Right cardiac atrium (tissue), 5 donors: Measurements from ENCODE around the gene ENO1. TPM values are rescaled to one million over a fixed set of nuclear protein-coding genes. Genes with fewer than 3 reads are reported as not detected.
"Not testable (repeated sequence)": the region's sequence is repeated elsewhere in the genome, so short reads cannot be mapped to it uniquely, and the experiment has no call there.

ENCODE experiments used
- ATAC-seq, 2 donors: fragments of 200-7000 bp; cut with Tn5 transposase; one replicate each; pipeline versions ENCODE4 v1.8.0 to v1.9.1; 2020; ENCODE audit warnings: moderate library complexity in 2 of 2, mild to moderate bottlenecking in 1 of 2
- DNase-seq, 3 donors: peaks; one replicate each; pipeline ENCODE4 v3.0.0-alpha.2; 2020
- H3K27ac ChIP-seq: one replicate; pipeline ENCODE4 v1.5.1; 2013; ENCODE audit warnings: mild to moderate bottlenecking, low read length, control low read depth, moderate library complexity
- H3K27me3 ChIP-seq: one replicate; pipeline ENCODE4 v1.6.1; 2013; ENCODE audit not compliant: control insufficient read depth, insufficient read depth
- H3K4me1 ChIP-seq: one replicate; pipeline ENCODE4 v1.6.1; 2013; ENCODE audit warnings: low read length; ENCODE audit not compliant: control insufficient read depth, insufficient read depth
- H3K4me3 ChIP-seq: one replicate; pipeline ENCODE4 v1.5.1; 2013; ENCODE audit warnings: low read length, control low read depth
- H3K9me3 ChIP-seq: one replicate; pipeline ENCODE4 v1.6.1; 2013; ENCODE audit warnings: low read length; ENCODE audit not compliant: control insufficient read depth
- WGBS: extraction: QIAGEN DNeasy Blood & Tissue Kit; methylation state at CpG from one replicate; pipeline ENCODE4 v1.1.7; 2013; 5-methylcytosine and 5-hydroxymethylcytosine counted together
- intact Hi-C, 4 donors: fragments of 100-400 bp; cut with DNase I; formaldehyde crosslinking; loops; one replicate each; pipeline versions ENCODE4 v1.11.0 to v1.14.0; 2022 to 2023
- polyA plus RNA-seq: library from polyadenylated mRNA; stranded (reverse); fragments of 200-250 nt; gene quantifications from one replicate; pipeline ENCODE4 v1.2.3, GENCODE V29; 2013
- total RNA-seq, 4 donors: library from RNA; stranded (reverse); fragmentation: NEBNext Ultra II Directional; extraction: Animal tissue kit (Norgen Biotek cat#: 25700); gene quantifications; one replicate each; pipeline ENCODE4 v1.2.1, GENCODE V29; 2021
- donor health status: healthy with polysubstance abuse.
- donor health status: DM: no; HTN: yes; CAD: no.
- donor health status: DM: no; HTN: no; CAD: no.
- donor health status: DM: no; HTN: yes; CAD: no; lungs with severe emphysema.
- donor health status: DM: yes; HTN: yes; CAD: no.

The ENO1 gene
- total and polyA plus RNA-seq, 5 donors = 138 to 335 (median 205) TPM

- DNase-seq (peak in 2 of 3 donors; percentile 70), ATAC-seq (peak; percentile 41 to 49)
- WGBS = 15% methylated on average over 7 of the region's 7 CpGs
- Histone ChIP-seq H3K27me3 (no peaks in the 10 kb centered on the region), H3K27ac (no peak overlapping the region), H3K4me3 (no peak overlapping the region), H3K4me1 (peaks cover 11% of the 10 kb centered on the region), H3K9me3 (no peaks in the 10 kb centered on the region)
- intact Hi-C loops = loop anchor here (10.0 kb wide), 4 partner anchors 100 to 290 kb away; no protein-coding TSS in a partner anchor
Measured at GRCh38 chr1:8844501-8845006, 33.9 kb downstream of the ENO1 start.

GRCh38 chr1:8841395-8841794 is 37.1 kb downstream of the ENO1 start:
- no peak overlapping the region for H3K27ac ChIP-seq
- ATAC-seq = no peak
- no peak for DNase-seq
- intact Hi-C loops = loop anchor here (10.0 kb wide), 4 partner anchors 97 to 287 kb away; no protein-coding TSS in a partner anchor
- no peaks in the 10 kb centered on the region for H3K27me3 ChIP-seq
- WGBS = 80% methylated on average over 3 of the region's 3 CpGs
- no peaks in the 10 kb centered on the region for H3K9me3 ChIP-seq
- peaks cover 6% of the 10 kb centered on the region for H3K4me1 ChIP-seq
- no peak overlapping the region for H3K4me3 ChIP-seq

GRCh38 chr1:8839990-8840389 is 38.5 kb downstream of the ENO1 start:
- intact Hi-C loops = loop anchor here (10.0 kb wide), 4 partner anchors 95 to 285 kb away; no protein-coding TSS in a partner anchor

GRCh38 chr1:8835941-8836643 is 42.4 kb downstream of the ENO1 start:
- Histone ChIP-seq H3K27me3 (no peaks in the 10 kb centered on the region), H3K4me1 (no peaks in the 10 kb centered on the region), H3K9me3 (no peaks in the 10 kb centered on the region), H3K4me3 (no peak overlapping the region), H3K27ac (no peak overlapping the region)
- WGBS = 74% methylated on average over 14 of the region's 14 CpGs
- ATAC-seq = no peak
- intact Hi-C loops = no loop called here
- no peak for DNase-seq

More at GRCh38 chr1:8839990-8840389, 38.5 kb downstream of the ENO1 start:
- Histone ChIP-seq H3K27ac (no peak overlapping the region), H3K9me3 (no peaks in the 10 kb centered on the region), H3K27me3 (no peaks in the 10 kb centered on the region), H3K4me3 (no peak overlapping the region), H3K4me1 (peaks cover 2% of the 10 kb centered on the region)
- DNase-seq (no peak), ATAC-seq (no peak)
- 96% methylated on average over 7 of the region's 7 CpGs for WGBS

- ATAC-seq (no peak), DNase-seq (no peak)
- no peak overlapping the region for H3K27ac ChIP-seq
- 49% methylated on average over 4 of the region's 4 CpGs for WGBS
- H3K4me3 ChIP-seq = no peak overlapping the region
- H3K9me3 ChIP-seq = no peaks in the 10 kb centered on the region
- intact Hi-C loops = no loop called here
- H3K4me1 ChIP-seq = no peaks in the 10 kb centered on the region
- H3K27me3 ChIP-seq = no peaks in the 10 kb centered on the region
Measured at GRCh38 chr1:8831340-8831739, 47.1 kb downstream of the ENO1 start.

GRCh38 chr1:8830732-8831131 is 47.8 kb downstream of the ENO1 start:
- H3K4me1 ChIP-seq, H3K27ac ChIP-seq, ATAC-seq, intact Hi-C loops, H3K4me3 ChIP-seq, H3K9me3 ChIP-seq, H3K27me3 ChIP-seq: not testable (repeated sequence)
- WGBS = 84% methylated on average over 10 of the region's 10 CpGs
- peak in 1 of 3 donors; percentile 20 for DNase-seq

GRCh38 chr1:8825985-8826481 is 52.5 kb downstream of the ENO1 start:
- WGBS = 67% methylated on average over 10 of the region's 10 CpGs
- Histone ChIP-seq H3K4me1 (no peaks in the 10 kb centered on the region), H3K9me3 (no peaks in the 10 kb centered on the region), H3K27me3 (no peaks in the 10 kb centered on the region), H3K4me3 (no peak overlapping the region), H3K27ac (no peak overlapping the region)
- ATAC-seq (peak; percentile 47 to 80), DNase-seq (peak; percentile 51 to 61 (median 56))
- intact Hi-C loops = no loop called here

GRCh38 chr1:8823295-8823664 is 55.2 kb downstream of the ENO1 start:
- Histone ChIP-seq H3K27me3 (no peaks in the 10 kb centered on the region), H3K9me3 (no peaks in the 10 kb centered on the region), H3K4me1 (no peaks in the 10 kb centered on the region), H3K4me3 (no peak overlapping the region), H3K27ac (no peak overlapping the region)
- ATAC-seq (no peak), DNase-seq (no peak)
- WGBS = 43% methylated on average over 6 of the region's 6 CpGs
- intact Hi-C loops = no loop called here

GRCh38 chr1:8822373-8823294 is 55.9 kb downstream of the ENO1 start:
- peak overlapping the region; percentile 62 for H3K27ac ChIP-seq
- no peaks in the 10 kb centered on the region for H3K9me3 ChIP-seq

GRCh38 chr1:8821084-8821483 is 57.4 kb downstream of the ENO1 start:
- intact Hi-C loops = no loop called here
- DNase-seq = no peak

More at GRCh38 chr1:8822373-8823294, 55.9 kb downstream of the ENO1 start:
- DNase-seq (peak in 1 of 3 donors; percentile 51), ATAC-seq (peak; percentile 79 to 82)
- intact Hi-C loops = no loop called here
- H3K4me1 ChIP-seq = no peaks in the 10 kb centered on the region
- no peak overlapping the region for H3K4me3 ChIP-seq
- H3K27me3 ChIP-seq = no peaks in the 10 kb centered on the region
- 51% methylated on average over 10 of the region's 10 CpGs for WGBS

More at GRCh38 chr1:8821084-8821483, 57.4 kb downstream of the ENO1 start:
- Histone ChIP-seq H3K4me1 (no peaks in the 10 kb centered on the region), H3K9me3 (no peaks in the 10 kb centered on the region), H3K27ac (no peak overlapping the region), H3K4me3 (no peak overlapping the region), H3K27me3 (no peaks in the 10 kb centered on the region)
- ATAC-seq = no peak
- WGBS = 59% methylated on average over 2 of the region's 2 CpGs
